Adipose tissue (tissue), 3 donors: ENCODE results near the gene EIF3L. TPM values are rescaled to one million over a fixed set of nuclear protein-coding genes. Genes with fewer than 3 reads are reported as not detected.

Experiments
- H3K27ac ChIP-seq: one replicate; pipeline ENCODE4 v1.5.1; 2013; ENCODE audit warnings: low read depth, low read length
- WGBS, 3 donors: extraction: QIAGEN DNeasy Blood & Tissue Kit; methylation state at CpG; one replicate each; pipeline ENCODE4 v1.1.7; 2013; 5-methylcytosine and 5-hydroxymethylcytosine counted together
- polyA plus RNA-seq, 3 donors: library from polyadenylated mRNA; stranded (reverse); fragments of 200-250 nt; gene quantifications; one replicate each; pipeline ENCODE4 v1.2.3, GENCODE V29; 2013
- donor health status: healthy with polysubstance abuse.
- donor health status: Bipolar disorder and iron deficiency.
- donor health status: healthy.

Gene EIF3L
- polyA plus RNA-seq, 3 donors = 315 to 364 (median 352) TPM

GRCh38 chr22:37913233-37913721 is 64.1 kb downstream of the EIF3L start:
- no peak overlapping the region for H3K27ac ChIP-seq
- 53 to 84% (median 55%) methylated on average over 7 of the region's 7 CpGs for WGBS, 3 donors

DNA sequence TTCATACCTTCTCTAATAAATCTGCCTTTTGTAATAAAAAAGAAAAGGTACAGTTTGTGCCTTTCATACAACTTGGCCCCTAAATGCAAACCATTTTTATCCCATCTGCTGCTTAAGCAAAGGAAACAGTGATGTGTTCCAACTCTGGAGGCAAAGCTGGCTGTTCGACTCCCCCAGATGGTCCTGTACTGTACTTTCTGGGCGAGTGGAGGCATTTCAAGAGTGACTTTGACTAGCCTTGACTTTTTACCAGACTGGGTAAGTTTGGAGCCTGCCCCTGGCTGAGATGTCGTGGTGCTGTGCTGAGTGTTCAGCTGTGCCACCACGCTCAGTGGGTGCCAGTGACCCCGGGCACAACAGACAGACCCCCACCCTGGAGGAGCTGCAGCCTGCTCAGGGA is 67.1 kb downstream of the EIF3L start:
- H3K27ac ChIP-seq = no peak overlapping the region
- 83 to 96% (median 91%) methylated on average over 5 of the region's 5 CpGs for WGBS, 3 donors

DNA sequence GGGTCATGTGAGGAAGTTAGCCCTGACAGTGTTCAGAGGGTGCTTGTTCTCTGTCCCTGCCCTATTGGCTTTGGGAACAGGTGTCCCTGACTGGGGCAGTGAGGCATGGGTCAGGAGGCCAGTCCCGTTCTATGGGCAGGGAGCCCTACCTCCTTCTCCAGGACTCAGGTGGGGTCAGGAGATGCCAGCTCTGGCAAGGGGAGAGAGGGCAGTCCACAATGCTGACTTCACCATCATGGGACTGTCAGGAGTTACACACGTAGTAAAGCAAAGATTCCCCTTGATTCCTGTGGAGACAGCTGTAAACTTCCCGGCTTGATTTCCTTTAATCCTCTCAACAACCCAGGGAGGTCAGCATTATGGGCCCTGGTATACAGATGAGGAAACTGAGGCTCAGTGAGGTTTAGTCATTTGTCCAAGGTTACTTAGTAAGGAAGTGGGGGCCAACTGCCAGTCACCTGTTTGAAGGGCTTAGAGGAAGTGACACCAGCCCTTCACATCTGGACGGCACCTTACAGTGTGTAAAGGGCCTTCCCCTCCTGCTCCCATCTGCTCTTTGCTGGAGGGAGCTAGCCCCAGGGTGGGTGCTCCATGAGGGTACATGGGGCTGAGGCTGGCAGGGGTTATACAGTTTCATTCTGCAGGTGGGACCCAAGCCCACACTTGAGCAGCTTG is 68.8 kb downstream of the EIF3L start:
- 70 to 75% (median 73%) methylated on average over 4 of the region's 4 CpGs for whole genome bisulfite sequencing, 3 donors
- no peak overlapping the region for H3K27ac ChIP-seq

DNA sequence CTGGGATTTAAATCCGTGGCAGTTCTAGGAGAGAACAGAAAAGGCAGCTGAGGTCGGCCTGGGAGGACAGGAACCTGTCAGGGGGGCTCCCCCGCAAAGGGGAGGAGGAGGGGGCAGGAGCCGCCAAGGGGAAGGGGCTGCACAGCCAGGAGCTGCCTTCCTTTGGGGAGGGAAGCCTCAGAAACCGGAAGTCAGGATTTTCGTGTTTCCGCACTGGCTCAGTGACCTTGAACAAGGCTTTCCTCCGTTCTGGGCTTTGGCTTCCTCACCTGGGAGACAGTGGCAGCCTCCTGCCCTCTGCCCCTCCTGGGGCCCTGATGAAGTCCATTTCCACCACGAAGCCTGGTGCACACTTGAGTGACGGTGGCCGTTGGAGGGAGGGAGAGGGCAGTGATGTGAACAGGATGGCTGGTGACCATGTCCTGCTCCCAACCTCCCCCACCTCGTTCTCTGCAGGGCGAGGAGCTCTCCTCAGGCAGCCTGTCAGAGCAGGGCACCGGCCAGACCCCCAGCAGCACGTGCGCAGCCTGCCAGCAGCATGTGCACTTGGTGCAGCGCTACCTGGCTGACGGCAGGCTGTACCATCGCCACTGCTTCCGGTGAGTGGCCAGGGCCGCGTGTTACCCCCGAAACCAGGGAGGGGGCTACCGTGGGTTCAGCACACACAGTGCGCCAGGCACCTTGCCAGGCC is 69.5 kb downstream of the EIF3L start:
- WGBS, 3 donors = 74 to 81% (median 79%) methylated on average over 24 to 25 of the region's 25 CpGs
- no peak overlapping the region for H3K27ac ChIP-seq

DNA sequence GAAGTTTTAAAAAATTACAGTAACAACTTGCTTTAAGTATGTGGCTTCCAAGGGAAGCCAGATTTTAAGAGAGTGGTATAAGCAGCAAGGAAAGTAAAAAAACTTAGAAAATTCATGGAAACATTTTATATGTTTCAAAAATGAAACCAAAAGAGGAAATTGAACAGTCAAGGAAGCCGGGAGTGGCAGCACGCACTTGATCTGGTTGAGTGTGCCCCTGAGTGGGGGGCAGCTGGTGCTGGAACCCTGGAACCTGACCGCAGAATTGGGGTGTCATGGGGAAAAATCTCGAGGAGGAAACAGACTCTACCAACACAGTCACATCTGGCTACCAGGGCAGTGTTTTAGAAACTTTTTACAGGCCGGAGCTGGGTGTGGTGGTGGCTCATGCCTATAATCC is 70.9 kb downstream of the EIF3L start:
- no peak overlapping the region for H3K27ac ChIP-seq
- WGBS, 3 donors = 56 to 82% (median 61%) methylated on average over 5 of the region's 5 CpGs

- H3K27ac ChIP-seq = no peak overlapping the region
- WGBS, 3 donors = 85 to 90% (median 87%) methylated on average over 9 to 11 of the region's 11 CpGs
These were observed 73.0 kb downstream of the EIF3L start for GRCh38 chr22:37922191-37922590.

GRCh38 chr22:37923927-37924326 is 74.7 kb downstream of the EIF3L start:
- H3K27ac ChIP-seq = no peak overlapping the region
- WGBS, 3 donors = 38 to 93% (median 89%) methylated on average over 4 of the region's 4 CpGs

GRCh38 chr22:37924386-37925065 is 75.3 kb downstream of the EIF3L start:
- 65 to 90% (median 78%) methylated on average over 18 of the region's 18 CpGs for WGBS, 3 donors
- H3K27ac ChIP-seq = no peak overlapping the region

GRCh38 chr22:37925330-37925729 is 76.1 kb downstream of the EIF3L start:
- no peak overlapping the region for H3K27ac ChIP-seq
- WGBS, 3 donors = 46 to 64% (median 56%) methylated on average over 3 of the region's 3 CpGs

GRCh38 chr22:37925767-37926166 is 76.5 kb downstream of the EIF3L start:
- H3K27ac ChIP-seq = no peak overlapping the region
- WGBS, 3 donors = 85 to 95% (median 91%) methylated on average over 15 of the region's 15 CpGs

GRCh38 chr22:37926358-37926757 is 77.1 kb downstream of the EIF3L start:
- H3K27ac ChIP-seq = no peak overlapping the region
- 60 to 91% (median 90%) methylated on average over 7 of the region's 7 CpGs for WGBS, 3 donors

GRCh38 chr22:37926771-37927636 is 77.8 kb downstream of the EIF3L start:
- no peak overlapping the region for H3K27ac ChIP-seq
- WGBS, 3 donors = 90 to 92% (median 92%) methylated on average over 29 to 32 of the region's 32 CpGs

GRCh38 chr22:37927637-37927936 is 78.4 kb downstream of the EIF3L start:
- WGBS, 3 donors = 93 to 95% (median 94%) methylated on average over 5 of the region's 5 CpGs
- H3K27ac ChIP-seq = no peak overlapping the region

GRCh38 chr22:37929390-37929789 is 80.2 kb downstream of the EIF3L start:
- no peak overlapping the region for H3K27ac ChIP-seq
- WGBS, 3 donors = 56 to 95% (median 93%) methylated on average over 5 of the region's 5 CpGs

DNA sequence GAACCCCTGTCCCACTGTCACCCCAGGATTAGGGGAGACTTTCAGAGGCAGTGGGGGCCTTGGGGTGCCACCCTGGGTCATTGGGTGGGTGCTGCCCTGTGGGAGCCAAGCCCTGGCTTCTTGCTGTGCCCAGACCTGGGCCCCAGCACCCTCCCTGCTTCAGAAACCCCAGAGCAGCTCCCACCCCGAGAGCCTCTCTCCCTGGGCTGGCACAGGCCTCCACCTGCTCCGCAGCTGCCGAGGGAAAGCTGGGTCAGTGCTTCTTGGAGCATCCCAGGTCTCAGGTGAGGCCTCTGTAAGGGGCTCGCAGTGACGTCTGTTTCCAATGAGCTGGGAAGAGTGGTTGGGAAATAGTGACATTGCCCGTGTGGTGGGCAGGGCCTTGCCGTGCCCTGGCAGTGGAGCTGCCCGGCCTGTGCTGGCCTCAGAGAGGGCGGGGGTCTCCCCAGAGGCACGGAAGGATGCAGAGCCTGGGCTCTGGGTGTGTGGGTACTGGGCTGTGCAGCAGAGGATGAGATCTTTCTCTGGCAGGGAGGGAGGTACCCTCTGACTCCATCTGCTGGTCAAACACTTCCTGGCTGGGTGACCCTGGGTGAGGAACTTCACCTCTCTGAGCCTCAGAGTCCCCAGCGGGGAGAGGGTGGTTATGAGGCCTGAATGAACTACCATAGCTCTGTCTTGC is 81.2 kb downstream of the EIF3L start:
- WGBS, 3 donors = 44 to 74% (median 64%) methylated on average over 11 of the region's 11 CpGs
- no peak overlapping the region for H3K27ac ChIP-seq

DNA sequence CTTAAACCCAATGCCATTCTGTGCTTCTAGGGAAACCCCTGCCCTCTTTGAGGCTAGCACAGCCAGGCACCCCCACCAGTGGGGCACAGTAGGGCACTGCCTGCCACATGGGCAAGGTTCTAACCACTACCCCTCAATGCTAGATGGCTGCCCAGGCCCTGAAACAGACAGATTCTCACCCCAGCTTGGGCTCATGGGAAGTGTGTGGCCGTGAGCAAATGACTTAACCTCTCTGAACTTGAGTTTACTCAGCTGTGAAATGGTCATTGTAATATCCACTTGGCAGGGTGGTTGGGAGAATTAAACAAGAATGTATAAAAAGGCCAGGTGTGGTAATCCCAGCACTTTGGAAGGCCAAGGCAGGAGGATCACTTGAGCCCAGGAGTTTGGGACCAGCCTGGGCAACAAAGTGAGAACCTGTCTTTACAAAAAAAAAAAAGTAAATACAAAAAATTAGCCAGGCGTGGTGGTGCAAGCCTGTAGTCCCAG is 81.8 kb downstream of the EIF3L start:
- WGBS, 3 donors = 54 to 85% (median 73%) methylated on average over 2 of the region's 2 CpGs
- H3K27ac ChIP-seq = no peak overlapping the region

DNA sequence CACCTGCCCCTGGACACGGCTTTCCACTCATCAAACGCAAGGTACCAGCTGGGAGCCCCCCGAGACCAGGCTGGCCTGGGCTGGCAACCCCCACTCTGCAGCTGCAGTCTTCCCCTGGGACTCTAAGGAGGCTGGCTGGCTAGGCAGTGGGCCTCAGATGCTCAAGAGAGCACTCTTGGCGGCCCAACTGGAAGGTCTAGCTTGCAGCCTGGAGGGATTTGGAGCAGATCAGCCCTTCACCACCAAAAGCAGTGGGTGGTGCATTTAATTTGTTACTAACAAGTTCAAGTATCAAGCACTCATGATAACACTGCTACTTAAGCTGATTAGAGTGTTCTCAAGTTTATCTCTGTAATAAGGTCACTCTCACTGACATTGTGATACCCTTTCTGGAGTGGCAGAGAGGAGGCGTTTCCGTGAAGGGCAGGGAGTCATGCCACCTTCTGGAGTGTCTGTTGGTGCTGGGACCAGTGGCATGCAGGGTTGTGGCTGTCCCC is 82.7 kb downstream of the EIF3L start:
- no peak overlapping the region for H3K27ac ChIP-seq
- WGBS, 3 donors = 50 to 93% (median 92%) methylated on average over 6 of the region's 6 CpGs

GRCh38 chr22:37932401-37932800 is 83.2 kb downstream of the EIF3L start:
- H3K27ac ChIP-seq = no peak overlapping the region

More at GRCh38 chr22:37932401-37932800, 83.2 kb downstream of the EIF3L start:
- 82 to 91% (median 85%) methylated on average over 10 of the region's 10 CpGs for WGBS, 3 donors
